Measurements from ENCODE around the gene MGLL. TPM values are rescaled to one million over a fixed set of nuclear protein-coding genes. Genes with fewer than 3 reads are reported as not detected.

Gene MGLL
- total RNA-seq, 1 donor from 2014 or later, result 0.97 TPM

- Mint-ChIP-seq H3K27me3 (ENCODE audit: unreplicated experiment) (peaks cover 15% of the 10 kb centered on the region), H3K27ac (ENCODE audit: unreplicated experiment) (no peak overlapping the region), H3K36me3 (ENCODE audit: low read depth, unreplicated experiment) (peaks cover 3% of the 10 kb centered on the region), H3K4me3 (ENCODE audit: unreplicated experiment) (no peak overlapping the region), H3K4me1 (ENCODE audit: unreplicated experiment) (peaks cover 5% of the 10 kb centered on the region), H3K9me3 (ENCODE audit: unreplicated experiment) (no peaks in the 10 kb centered on the region)
- no peak for DNase-seq (ENCODE audit: low spot score)
- no peak for TF ChIP-seq CTCF (IDR thresholded peaks at IDR 0.05; ENCODE audit: unreplicated experiment)
Observed at GRCh38 chr3:127819656-127820055, 2.7 kb downstream of the MGLL start.

- no peak for TF ChIP-seq CTCF (IDR thresholded peaks at IDR 0.05; ENCODE audit: unreplicated experiment)
- Mint-ChIP-seq H3K9me3 (ENCODE audit: unreplicated experiment) (no peaks in the 10 kb centered on the region), H3K27me3 (ENCODE audit: unreplicated experiment) (peaks cover 14% of the 10 kb centered on the region), H3K4me3 (ENCODE audit: unreplicated experiment) (no peak overlapping the region), H3K4me1 (ENCODE audit: unreplicated experiment) (peaks cover 7% of the 10 kb centered on the region), H3K27ac (ENCODE audit: unreplicated experiment) (no peak overlapping the region), H3K36me3 (ENCODE audit: low read depth, unreplicated experiment) (peaks cover 3% of the 10 kb centered on the region)
- DNase-seq (ENCODE audit: low spot score), result no peak
Observed at GRCh38 chr3:127819086-127819485, 3.2 kb downstream of the MGLL start.

GRCh38 chr3:127817406-127817841 lies 4.9 kb downstream of the MGLL start:
- Mint-ChIP-seq H3K27ac (ENCODE audit: unreplicated experiment) (no peak overlapping the region), H3K4me3 (ENCODE audit: unreplicated experiment) (no peak overlapping the region), H3K27me3 (ENCODE audit: unreplicated experiment) (peaks cover 5% of the 10 kb centered on the region), H3K36me3 (ENCODE audit: low read depth, unreplicated experiment) (peaks cover 3% of the 10 kb centered on the region), H3K4me1 (ENCODE audit: unreplicated experiment) (peaks cover 9% of the 10 kb centered on the region), H3K9me3 (ENCODE audit: unreplicated experiment) (no peaks in the 10 kb centered on the region)
- no peak for TF ChIP-seq CTCF (IDR thresholded peaks at IDR 0.05; ENCODE audit: unreplicated experiment)
- DNase-seq (ENCODE audit: low spot score), result no peak

GRCh38 chr3:127816783-127817405 lies 5.4 kb downstream of the MGLL start:
- Mint-ChIP-seq H3K9me3 (ENCODE audit: unreplicated experiment) (no peaks in the 10 kb centered on the region), H3K4me3 (ENCODE audit: unreplicated experiment) (no peak overlapping the region), H3K27me3 (ENCODE audit: unreplicated experiment) (peaks cover 3% of the 10 kb centered on the region), H3K27ac (ENCODE audit: unreplicated experiment) (no peak overlapping the region), H3K36me3 (ENCODE audit: low read depth, unreplicated experiment) (no peaks in the 10 kb centered on the region), H3K4me1 (ENCODE audit: unreplicated experiment) (peaks cover 9% of the 10 kb centered on the region)
- no peak for TF ChIP-seq CTCF (IDR thresholded peaks at IDR 0.05; ENCODE audit: unreplicated experiment)
- no peak for DNase-seq (ENCODE audit: low spot score)
